GM18870 (cell line): ENCODE measurements around the gene BPTF.
"Not testable (repeated sequence)": the region's sequence is repeated elsewhere in the genome, so short reads cannot be mapped to it uniquely, and the experiment has no call there.

Source experiments
- ATAC-seq: cut with Tn5 transposase; IDR thresholded peaks from one replicate; pipeline ENCODE4 v1.9.1; 2021; ENCODE audit warnings: moderate library complexity; ENCODE audit not compliant: unreplicated experiment

Gene BPTF

GRCh38 chr17:67824735-67825626, at the start of gene BPTF:
BPTF (plus strand) TSS chr17:67825503; CDS start chr17:67825725, 222 bp downstream.
- peak; percentile 49 for ATAC-seq

GRCh38 chr17:67779098-67779672, 46.1 kb upstream of the BPTF start:
- ATAC-seq: no peak

- no peak for ATAC-seq
Observed at GRCh38 chr17:67784364-67785121, 40.8 kb upstream of the BPTF start.

GRCh38 chr17:67785122-67785477, 40.2 kb upstream of the BPTF start:
- ATAC-seq: no peak

- ATAC-seq: no peak
Observed at GRCh38 chr17:67785504-67785903, 39.8 kb upstream of the BPTF start.

GRCh38 chr17:67800495-67800928, 24.8 kb upstream of the BPTF start:
- ATAC-seq: peak; percentile 74

- no peak for ATAC-seq
Observed at GRCh38 chr17:67801626-67802175, 23.6 kb upstream of the BPTF start.

GRCh38 chr17:67810464-67810863, 14.8 kb upstream of the BPTF start:
- no peak for ATAC-seq

- not testable (repeated sequence) for ATAC-seq
Observed at GRCh38 chr17:67812380-67812779, 12.9 kb upstream of the BPTF start.

- ATAC-seq: no peak
Observed at GRCh38 chr17:67813803-67814180, 11.5 kb upstream of the BPTF start.

GRCh38 chr17:67818110-67819002, 6.9 kb upstream of the BPTF start:
- peak; percentile 63 for ATAC-seq

- no peak for ATAC-seq
Observed at GRCh38 chr17:67819722-67820121, 5.6 kb upstream of the BPTF start.

- no peak for ATAC-seq
Observed at GRCh38 chr17:67821871-67822367, 3.4 kb upstream of the BPTF start.

GRCh38 chr17:67825627-67826601, 611 bp downstream of the BPTF start:
- ATAC-seq: not testable (repeated sequence)

- no peak for ATAC-seq
Observed at GRCh38 chr17:67829331-67829730, 4.0 kb downstream of the BPTF start.

- no peak for ATAC-seq
Observed at GRCh38 chr17:67830440-67830839, 5.1 kb downstream of the BPTF start.

- no peak for ATAC-seq
Observed at GRCh38 chr17:67831268-67831667, 6.0 kb downstream of the BPTF start.

GRCh38 chr17:67833134-67833533, 7.8 kb downstream of the BPTF start:
- ATAC-seq: no peak
